ENCODE measurements around the gene TMEM130. TPM values are rescaled to one million over a fixed set of nuclear protein-coding genes. Genes with fewer than 3 reads are reported as not detected.

The TMEM130 gene
- polyA plus RNA-seq, 1 donor from 2014 or later = 12.3 TPM

DNA sequence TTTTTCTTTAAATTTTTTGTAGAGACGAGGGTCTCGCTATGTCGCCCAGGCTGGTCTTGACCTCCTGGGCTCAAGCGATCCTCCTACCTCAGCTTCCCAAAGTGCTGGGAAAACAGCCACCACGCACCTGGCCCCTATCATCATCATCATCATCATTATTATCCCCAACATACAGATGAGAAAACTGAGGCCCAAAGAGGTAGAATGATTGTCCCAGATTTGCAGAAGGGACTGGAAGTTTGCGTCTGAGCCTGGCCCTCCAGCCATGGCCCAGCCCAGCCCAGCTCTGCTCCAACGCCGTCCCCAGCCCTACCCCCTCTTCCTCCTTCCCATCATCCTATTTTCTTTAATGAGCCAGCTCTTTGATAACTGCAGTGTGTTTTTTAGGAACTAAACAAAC, 34.9 kb downstream of the TMEM130 start:
- no peaks in the 10 kb centered on the region for H4K20me1 ChIP-seq (ENCODE audit: insufficient read depth)
- no peak overlapping the region for H3K9ac ChIP-seq (ENCODE audit: low read length)
- no peaks in the 10 kb centered on the region for H3F3A ChIP-seq (ENCODE audit: insufficient read depth, low read length, poor library complexity, severe bottlenecking)
- no peak overlapping the region for H3K4me3 ChIP-seq (ENCODE audit: low read length)
- no peaks in the 10 kb centered on the region for H3K79me2 ChIP-seq (replicated peaks; ENCODE audit: insufficient read depth, low read length)
- no peaks in the 10 kb centered on the region for H3K9me3 ChIP-seq (ENCODE audit: low read length)
- H3K36me3 ChIP-seq (ENCODE audit: insufficient read depth, low read length) = no peaks in the 10 kb centered on the region
- TF ChIP-seq RAD21 (conservative IDR thresholded peaks at IDR 0.05) (no peak), EP300 (conservative IDR thresholded peaks at IDR 0.05; ENCODE audit: poor library complexity, severe bottlenecking) (no peak), POLR2AphosphoS5 (IDR thresholded peaks at IDR 0.05) (no peak), SMC3 (conservative IDR thresholded peaks at IDR 0.05; ENCODE audit: poor library complexity) (no peak), REST (IDR thresholded peaks at IDR 0.05; ENCODE audit: borderline replicate concordance) (no peak)
- TF ChIP-seq, protein P1, sequence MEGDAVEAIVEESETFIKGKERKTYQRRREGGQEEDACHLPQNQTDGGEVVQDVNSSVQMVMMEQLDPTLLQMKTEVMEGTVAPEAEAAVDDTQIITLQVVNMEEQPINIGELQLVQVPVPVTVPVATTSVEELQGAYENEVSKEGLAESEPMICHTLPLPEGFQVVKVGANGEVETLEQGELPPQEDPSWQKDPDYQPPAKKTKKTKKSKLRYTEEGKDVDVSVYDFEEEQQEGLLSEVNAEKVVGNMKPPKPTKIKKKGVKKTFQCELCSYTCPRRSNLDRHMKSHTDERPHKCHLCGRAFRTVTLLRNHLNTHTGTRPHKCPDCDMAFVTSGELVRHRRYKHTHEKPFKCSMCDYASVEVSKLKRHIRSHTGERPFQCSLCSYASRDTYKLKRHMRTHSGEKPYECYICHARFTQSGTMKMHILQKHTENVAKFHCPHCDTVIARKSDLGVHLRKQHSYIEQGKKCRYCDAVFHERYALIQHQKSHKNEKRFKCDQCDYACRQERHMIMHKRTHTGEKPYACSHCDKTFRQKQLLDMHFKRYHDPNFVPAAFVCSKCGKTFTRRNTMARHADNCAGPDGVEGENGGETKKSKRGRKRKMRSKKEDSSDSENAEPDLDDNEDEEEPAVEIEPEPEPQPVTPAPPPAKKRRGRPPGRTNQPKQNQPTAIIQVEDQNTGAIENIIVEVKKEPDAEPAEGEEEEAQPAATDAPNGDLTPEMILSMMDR (IDR thresholded peaks at IDR 0.05; ENCODE audit: poor library complexity, severe bottlenecking) = no peak
- H3K27me3 ChIP-seq (ENCODE audit: insufficient read depth, low read depth, low read length) = no peaks in the 10 kb centered on the region
- no peak overlapping the region for H2AFZ ChIP-seq (ENCODE audit: low read depth, low read length)
- H3K4me2 ChIP-seq (ENCODE audit: low read length) = no peak overlapping the region
- H3K9me2 ChIP-seq (ENCODE audit: insufficient read depth, low read length) = no peaks in the 10 kb centered on the region
- no peak overlapping the region for H3K27ac ChIP-seq (ENCODE audit: low read length)

DNA sequence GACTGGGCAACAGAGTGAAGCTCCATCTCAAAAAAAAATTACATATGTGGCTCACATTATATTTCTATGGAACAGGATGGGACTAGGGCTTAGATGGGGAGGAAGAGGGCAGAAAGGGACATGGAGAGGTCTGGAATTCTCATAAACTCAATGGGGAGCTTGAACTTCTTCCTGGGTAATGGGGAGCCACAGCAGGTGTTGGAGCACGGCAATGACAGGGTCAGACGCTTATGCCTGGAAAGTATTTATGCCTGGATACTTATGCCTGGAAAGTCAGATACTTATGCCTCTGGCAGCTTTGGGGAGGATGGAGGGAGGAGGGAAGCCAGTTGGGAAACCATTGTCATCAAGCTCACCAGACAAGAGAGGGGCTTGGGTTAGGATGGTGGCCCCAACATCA, 36.8 kb downstream of the TMEM130 start:
- TF ChIP-seq TAF1 (IDR thresholded peaks at IDR 0.05; ENCODE audit: low read depth) (no peak), SMC3 (conservative IDR thresholded peaks at IDR 0.05; ENCODE audit: poor library complexity) (no peak), RAD21 (conservative IDR thresholded peaks at IDR 0.05) (no peak), REST (IDR thresholded peaks at IDR 0.05; ENCODE audit: borderline replicate concordance) (no peak), EZH2 (IDR thresholded peaks at IDR 0.05; ENCODE audit: borderline replicate concordance, insufficient read depth, low read length, poor library complexity, severe bottlenecking) (no peak), MXI1 (conservative IDR thresholded peaks at IDR 0.05; ENCODE audit: poor library complexity, severe bottlenecking) (no peak), EP300 (conservative IDR thresholded peaks at IDR 0.05; ENCODE audit: poor library complexity, severe bottlenecking) (no peak), POLR2AphosphoS5 (IDR thresholded peaks at IDR 0.05) (no peak)
- TF ChIP-seq, protein P1 (IDR thresholded peaks at IDR 0.05; ENCODE audit: poor library complexity, severe bottlenecking) = no peak
- Histone ChIP-seq H3K9ac (ENCODE audit: low read length) (no peak overlapping the region), H3K9me2 (ENCODE audit: insufficient read depth, low read length) (no peaks in the 10 kb centered on the region)

More for the DNA sequence above, 36.8 kb downstream of the TMEM130 start:
- H3K79me2 ChIP-seq (replicated peaks; ENCODE audit: insufficient read depth, low read length) = no peaks in the 10 kb centered on the region
- no peaks in the 10 kb centered on the region for H3K9me3 ChIP-seq (ENCODE audit: low read length)
- H3K4me3 ChIP-seq (ENCODE audit: low read length) = no peak overlapping the region
- H3K27ac ChIP-seq (ENCODE audit: low read length) = no peak overlapping the region
- H3K4me2 ChIP-seq (ENCODE audit: low read length) = no peak overlapping the region
- no peaks in the 10 kb centered on the region for H3F3A ChIP-seq (ENCODE audit: insufficient read depth, low read length, poor library complexity, severe bottlenecking)
- H3K36me3 ChIP-seq (ENCODE audit: insufficient read depth, low read length) = no peaks in the 10 kb centered on the region
- H3K27me3 ChIP-seq (ENCODE audit: insufficient read depth, low read depth, low read length) = no peaks in the 10 kb centered on the region
- no peak overlapping the region for H2AFZ ChIP-seq (ENCODE audit: low read depth, low read length)
- H4K20me1 ChIP-seq (ENCODE audit: insufficient read depth) = no peaks in the 10 kb centered on the region

Data from neural cell (in vitro differentiated cells).